ENCODE results near the gene FDCSP. TPM values are rescaled to one million over a fixed set of nuclear protein-coding genes. Genes with fewer than 3 reads are reported as not detected.

Gene FDCSP
- total RNA-seq, 4 donors from 2014 or later = not detected

DNA sequence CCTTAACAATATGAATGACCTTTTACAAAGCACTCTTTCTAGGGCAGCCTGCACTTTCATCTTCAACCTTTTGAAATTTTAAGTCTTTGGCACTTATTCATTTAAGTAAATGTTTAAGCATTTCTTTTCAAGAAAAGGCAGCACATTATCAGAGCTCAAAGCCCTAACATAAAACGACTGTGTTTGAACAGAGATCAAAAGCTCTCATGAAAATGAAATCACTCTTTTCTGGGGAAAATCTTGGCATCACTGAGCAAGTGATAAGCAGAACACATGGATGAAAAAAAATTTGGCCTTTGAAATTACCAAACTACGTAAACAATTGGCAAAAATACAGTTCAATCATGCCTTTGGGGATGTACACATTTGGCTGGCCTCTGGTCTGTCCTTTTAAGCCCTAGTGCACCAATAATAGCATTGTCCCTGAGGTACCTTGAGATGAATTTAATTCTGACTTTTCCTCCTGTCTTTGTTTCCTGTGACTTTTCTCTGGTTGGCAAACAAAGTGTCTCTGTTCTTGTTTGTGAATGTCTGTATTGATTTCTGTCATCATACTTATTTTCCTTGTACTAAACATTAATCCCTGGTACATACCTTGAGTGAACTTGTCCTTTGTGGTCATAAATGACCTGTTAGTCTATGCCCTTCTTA, 43.3 kb upstream of the FDCSP start:
- DNase-seq = no peak
- no peak for TF ChIP-seq POLR2A (IDR thresholded peaks at IDR 0.05)
- no peak for TF ChIP-seq CTCF (IDR thresholded peaks at IDR 0.05 in 4 of 5, conservative IDR thresholded peaks at IDR 0.05 in 1 of 5)
- H3K36me3 ChIP-seq = no peaks in the 10 kb centered on the region
- H3K4me3 ChIP-seq = no peak overlapping the region
- in situ Hi-C loops (cut with MboI; ENCODE audit: low sequenced_read_pairs in 4 of 4) (no loop called here), intact Hi-C loops (cut with DNase I; ENCODE audit: low total_unique reads) (no loop called here)
- no peak for ATAC-seq
- no peak overlapping the region for H3K27ac ChIP-seq
- H3K9me3 ChIP-seq = no peaks in the 10 kb centered on the region
- H3K4me1 ChIP-seq = no peaks in the 10 kb centered on the region
- no peaks in the 10 kb centered on the region for H3K27me3 ChIP-seq

GRCh38 chr4:70183168-70183939, 42.6 kb upstream of the FDCSP start:
- Histone ChIP-seq H3K27me3 (no peaks in the 10 kb centered on the region), H3K36me3 (no peaks in the 10 kb centered on the region), H3K4me3 (no peak overlapping the region), H3K4me1 (no peaks in the 10 kb centered on the region), H3K9me3 (no peaks in the 10 kb centered on the region), H3K27ac (no peak overlapping the region)
- ATAC-seq (no peak), DNase-seq (no peak)
- TF ChIP-seq POLR2A (IDR thresholded peaks at IDR 0.05) = no peak
- no peak for TF ChIP-seq CTCF (IDR thresholded peaks at IDR 0.05 in 4 of 5, conservative IDR thresholded peaks at IDR 0.05 in 1 of 5)
- intact Hi-C loops (cut with DNase I; ENCODE audit: low total_unique reads) = no loop called here
- in situ Hi-C loops (cut with MboI; ENCODE audit: low sequenced_read_pairs in 4 of 4) = no loop called here

- TF ChIP-seq CTCF (IDR thresholded peaks at IDR 0.05 in 4 of 5, conservative IDR thresholded peaks at IDR 0.05 in 1 of 5) (no peak), POLR2A (IDR thresholded peaks at IDR 0.05) (no peak)
- Histone ChIP-seq H3K9me3 (no peaks in the 10 kb centered on the region), H3K4me1 (no peaks in the 10 kb centered on the region), H3K36me3 (no peaks in the 10 kb centered on the region), H3K4me3 (no peak overlapping the region), H3K27ac (no peak overlapping the region), H3K27me3 (no peaks in the 10 kb centered on the region)
- ATAC-seq (no peak), DNase-seq (no peak)
- intact Hi-C loops (cut with DNase I; ENCODE audit: low total_unique reads) (no loop called here), in situ Hi-C loops (cut with MboI; ENCODE audit: low sequenced_read_pairs in 4 of 4) (no loop called here)
These were observed 42.0 kb upstream of the FDCSP start for GRCh38 chr4:70183940-70184246.

DNA sequence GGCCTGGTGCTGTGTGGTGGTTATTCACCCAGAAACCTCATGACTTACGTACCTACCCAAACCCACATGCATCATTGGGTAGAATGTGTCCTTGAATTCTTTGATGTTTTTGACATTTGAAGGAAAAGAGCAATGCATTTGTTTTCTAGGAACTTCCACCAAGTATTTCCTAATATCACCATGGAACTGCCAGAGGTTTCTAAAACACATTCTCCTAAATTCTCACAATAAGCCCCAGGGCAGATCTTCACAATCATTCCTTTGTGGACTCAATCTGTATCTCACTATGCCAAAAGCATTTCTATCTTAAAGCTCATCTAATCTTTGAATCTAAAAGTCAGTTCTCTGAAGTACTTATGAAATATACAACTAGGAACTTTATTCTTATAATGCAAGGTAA, 38.7 kb upstream of the FDCSP start:
- intact Hi-C loops (cut with DNase I; ENCODE audit: low total_unique reads) = no loop called here
- Histone ChIP-seq H3K9me3 (no peaks in the 10 kb centered on the region), H3K27me3 (no peaks in the 10 kb centered on the region), H3K36me3 (no peaks in the 10 kb centered on the region), H3K4me3 (no peak overlapping the region), H3K27ac (no peak overlapping the region), H3K4me1 (no peaks in the 10 kb centered on the region)
- TF ChIP-seq CTCF (IDR thresholded peaks at IDR 0.05 in 4 of 5, conservative IDR thresholded peaks at IDR 0.05 in 1 of 5) = no peak
- no peak for TF ChIP-seq POLR2A (IDR thresholded peaks at IDR 0.05)
- no peak for DNase-seq
- in situ Hi-C loops (cut with MboI; ENCODE audit: low sequenced_read_pairs in 4 of 4) = no loop called here
- ATAC-seq = no peak

Data from gastrocnemius medialis (tissue), 4 donors.